HEK293T (cell line): ENCODE measurements around the gene GPC2.
A peak's percentile ranks its signal among the peaks of the same experiment; 100 is the strongest.

Source experiments
- CTCF ChIA-PET: fragments of 350-600 bp; formaldehyde crosslinking; extraction: SDS; loops from one replicate; lab custom pipeline; 2021; ENCODE audit warnings: antibody characterized with exemption, inconsistent platforms; lab: Yijun Ruan, JAX
- POLR2A ChIA-PET: fragments of 350-600 bp; formaldehyde crosslinking; extraction: SDS; loops from one replicate; lab custom pipeline; 2020; ENCODE audit warnings: antibody characterized with exemption, inconsistent platforms; lab: Yijun Ruan, JAX
- DNase-seq: peaks from one replicate; pipeline ENCODE4 v3.0.0; 2012; ENCODE audit warnings: mixed read lengths; ENCODE audit errors: extremely low spot score
- ARNT ChIP-seq: fragments of 450-650 bp; IDR thresholded peaks from 2 replicates; pipeline ENCODE4 v1.6.1; 2017; ENCODE audit warnings: mild to moderate bottlenecking
- BHLHE40 ChIP-seq: fragments of 450-650 bp; IDR thresholded peaks from 2 replicates; pipeline ENCODE4 v1.6.1; 2016; ENCODE audit warnings: mild to moderate bottlenecking, moderate library complexity, borderline replicate concordance
- CTBP1 ChIP-seq: fragments of 450-650 bp; IDR thresholded peaks from 2 replicates; pipeline ENCODE4 v1.6.1; 2016; ENCODE audit warnings: borderline replicate concordance
- ELF4 ChIP-seq: fragments of 450-650 bp; IDR thresholded peaks from 2 replicates; pipeline ENCODE4 v1.6.1; 2017; ENCODE audit warnings: antibody characterized with exemption
- FOXA1 ChIP-seq: fragments of 450-650 bp; IDR thresholded peaks from 2 replicates; pipeline ENCODE4 v1.6.1; 2016; ENCODE audit warnings: mild to moderate bottlenecking
- FOXK2 ChIP-seq: fragments of 450-650 bp; IDR thresholded peaks from 2 replicates; pipeline ENCODE4 v1.6.1; 2016; ENCODE audit warnings: mild to moderate bottlenecking
- FOXM1 ChIP-seq: fragments of 450-650 bp; IDR thresholded peaks from 2 replicates; pipeline ENCODE4 v1.6.1; 2017; ENCODE audit warnings: mild to moderate bottlenecking, borderline replicate concordance
- HDGF ChIP-seq: fragments of 450-650 bp; IDR thresholded peaks from 2 replicates; pipeline ENCODE4 v1.6.1; 2017; ENCODE audit warnings: antibody characterized with exemption, borderline replicate concordance
- L3MBTL2 ChIP-seq: fragments of 450-650 bp; conservative IDR thresholded peaks from 2 replicates; pipeline ENCODE4 v1.6.1; 2016; ENCODE audit warnings: mild to moderate bottlenecking
- NFRKB ChIP-seq: fragments of 450-650 bp; IDR thresholded peaks from 2 replicates; pipeline ENCODE4 v1.6.1; 2016; ENCODE audit warnings: mild to moderate bottlenecking, moderate library complexity
- SP1 ChIP-seq: fragments of 450-650 bp; IDR thresholded peaks from 2 replicates; pipeline ENCODE4 v1.6.1; 2017
- TARDBP ChIP-seq: fragments of 450-650 bp; IDR thresholded peaks from 2 replicates; pipeline ENCODE4 v1.6.1; 2016
- ZNF384 ChIP-seq: fragments of 450-650 bp; IDR thresholded peaks from 2 replicates; pipeline ENCODE4 v1.6.1; 2016
- TF ChIP-seq, protein P1 (sequence below): fragments of 450-650 bp; IDR thresholded peaks from 2 replicates; pipeline ENCODE4 v1.6.1; 2016

The GPC2 gene

DNA sequence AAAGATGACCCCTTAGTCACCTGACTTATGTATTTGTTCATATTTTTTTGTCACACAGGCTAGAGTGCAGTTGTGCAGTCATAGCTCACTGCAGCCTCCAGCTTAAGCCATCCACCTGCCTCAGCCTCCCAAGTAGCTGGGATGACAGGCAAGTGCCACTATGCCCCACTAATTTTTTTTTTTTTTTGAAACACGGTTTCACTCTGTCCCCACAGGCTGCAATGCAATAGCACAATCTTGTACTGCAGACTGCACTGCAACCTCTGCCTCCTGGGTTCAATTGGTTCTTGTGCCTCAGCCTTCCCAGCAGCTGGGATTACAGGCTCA lies 48.6 kb downstream of the GPC2 start:
- TF ChIP-seq ELF4 (no peak), SP1 (no peak), HDGF (no peak), FOXK2 (no peak)
- ChIA-PET POLR2A (interaction anchor here (0.6 to 2.7 kb wide), 10 partner anchors 12 to 149 kb away, joined by 3 to 16 read pairs (median 4); partner anchors contain the start of genes AP4M1, LAMTOR4, MCM7 and ZKSCAN1), CTCF (interaction anchor here (0.6 kb wide), 1 partner anchor 46 kb away, joined by 3 read pairs; no protein-coding TSS in a partner anchor)
- no peak for DNase-seq

DNA sequence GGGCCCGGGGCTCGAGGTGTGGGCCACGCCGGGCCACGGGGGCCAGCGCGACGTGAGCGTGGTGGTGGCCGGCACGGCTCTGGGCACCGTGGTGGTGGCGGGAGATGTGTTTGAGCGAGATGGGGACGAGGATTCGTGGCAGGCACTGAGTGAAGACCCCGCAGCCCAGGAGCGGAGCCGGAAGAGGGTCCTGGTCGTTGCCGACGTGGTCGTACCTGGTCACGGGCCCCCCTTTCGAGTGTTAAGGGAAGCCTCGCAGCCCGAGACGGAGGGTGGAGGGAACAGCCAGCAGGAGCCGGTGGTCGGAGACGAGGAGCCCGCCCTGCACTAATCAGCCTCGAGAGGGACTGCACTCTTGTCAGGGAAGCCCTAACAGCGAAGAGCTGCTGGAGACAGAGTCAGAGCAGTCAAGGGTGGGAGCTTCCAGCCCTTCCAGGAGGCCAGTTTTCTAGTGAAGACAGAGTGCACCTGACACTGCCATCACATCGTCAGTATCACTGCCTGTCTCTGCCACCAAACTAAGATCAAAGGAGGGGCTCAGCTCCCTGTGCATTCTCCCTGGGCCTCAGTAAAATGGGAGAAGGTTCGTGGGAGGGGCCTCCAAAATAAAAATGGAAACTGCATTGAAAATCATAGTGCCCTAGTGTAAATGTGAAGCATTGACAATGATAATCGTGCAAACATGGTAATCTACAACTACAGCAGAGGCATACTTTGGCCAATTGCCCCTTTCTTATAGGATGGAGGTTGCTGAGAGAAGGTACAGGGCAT lies 49.1 kb downstream of the GPC2 start:
- POLR2A ChIA-PET, result interaction anchor here (0.6 to 1.9 kb wide), 9 partner anchors 13 to 148 kb away, joined by 3 to 14 read pairs (median 3); partner anchors contain the start of genes AP4M1, LAMTOR4, MCM7 and ZKSCAN1
- TF ChIP-seq NFRKB (no peak), SP1 (no peak), BHLHE40 (no peak), L3MBTL2 (no peak), FOXA1 (no peak), TARDBP (no peak), ARNT (no peak), FOXK2 (no peak), FOXM1 (no peak)
- TF ChIP-seq, protein P1, sequence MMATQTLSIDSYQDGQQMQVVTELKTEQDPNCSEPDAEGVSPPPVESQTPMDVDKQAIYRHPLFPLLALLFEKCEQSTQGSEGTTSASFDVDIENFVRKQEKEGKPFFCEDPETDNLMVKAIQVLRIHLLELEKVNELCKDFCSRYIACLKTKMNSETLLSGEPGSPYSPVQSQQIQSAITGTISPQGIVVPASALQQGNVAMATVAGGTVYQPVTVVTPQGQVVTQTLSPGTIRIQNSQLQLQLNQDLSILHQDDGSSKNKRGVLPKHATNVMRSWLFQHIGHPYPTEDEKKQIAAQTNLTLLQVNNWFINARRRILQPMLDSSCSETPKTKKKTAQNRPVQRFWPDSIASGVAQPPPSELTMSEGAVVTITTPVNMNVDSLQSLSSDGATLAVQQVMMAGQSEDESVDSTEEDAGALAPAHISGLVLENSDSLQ, result no peak
- peak; percentile 35 for DNase-seq
- CTCF ChIA-PET, result interaction anchor here (0.6 kb wide), 1 partner anchor 45 kb away, joined by 3 read pairs; no protein-coding TSS in a partner anchor

DNA sequence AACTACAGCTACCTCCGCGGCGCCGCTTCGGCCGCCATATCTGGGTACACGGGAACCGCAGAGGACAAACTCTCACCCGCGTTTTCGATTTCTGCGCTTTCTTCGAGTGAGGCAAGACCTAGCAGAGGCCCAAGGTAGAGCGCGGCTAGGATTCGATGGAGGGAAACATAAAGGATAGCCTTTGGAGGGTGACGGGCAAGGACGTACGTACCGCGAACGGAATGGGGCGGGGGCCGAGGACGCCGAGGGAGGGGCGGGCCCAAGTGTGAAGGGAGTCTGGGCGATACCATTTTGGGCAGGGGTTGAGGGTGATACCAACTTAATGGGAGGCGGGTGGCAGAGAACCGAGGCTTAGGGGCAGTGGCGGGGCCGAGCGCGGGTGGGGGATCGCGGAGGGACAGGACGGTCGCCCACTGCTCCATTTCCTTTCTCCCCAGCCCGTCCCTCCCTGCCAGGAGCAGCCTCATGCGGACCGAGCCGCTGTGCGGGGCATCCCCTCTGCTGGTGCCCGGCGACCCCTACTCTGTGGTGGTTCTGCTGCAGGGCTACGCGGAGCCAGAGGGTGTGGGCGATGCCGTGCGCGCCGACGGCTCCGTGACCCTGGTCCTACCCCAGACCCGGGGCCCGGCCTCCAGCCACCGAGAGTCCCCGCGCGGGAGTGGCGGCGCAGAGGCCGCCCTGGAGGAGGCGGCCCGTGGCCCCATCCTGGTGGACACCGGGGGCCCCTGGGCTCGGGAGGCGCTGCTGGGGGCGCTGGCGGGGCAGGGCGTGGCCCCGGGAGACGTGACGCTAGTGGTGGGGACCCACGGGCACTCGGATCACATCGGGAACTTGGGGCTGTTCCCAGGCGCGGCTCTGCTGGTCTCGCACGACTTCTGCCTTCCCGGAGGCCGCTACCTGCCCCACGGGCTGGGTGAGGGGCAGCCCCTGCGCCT lies 50.0 kb downstream of the GPC2 start, which contains the start of gene MBLAC1:
MBLAC1 (plus strand) TSS at position 37 of the 935 bp plus-strand sequence; CDS start at position 466, 429 bp downstream.
- ChIA-PET CTCF (interaction anchor here (1.7 kb wide), 1 partner anchor 148 kb away, joined by 3 read pairs; no protein-coding TSS in a partner anchor), POLR2A (interaction anchor here (0.6 to 6.0 kb wide), 15 partner anchors 11 to 301 kb away, joined by 3 to 80 read pairs (median 4); partner anchors contain the start of genes AP4M1, GJC3, MCM7 and TRIM4)
- TF ChIP-seq FOXA1 (no peak), L3MBTL2 (peak; percentile 82), BHLHE40 (peak; percentile 74; the same call in 1 of the 2 replicates)
- peak; percentile 84 for DNase-seq

GRCh38 chr7:100126239-100126930 lies 50.8 kb downstream of the GPC2 start:
- no peak for DNase-seq
- ChIA-PET CTCF (interaction anchor here (1.7 kb wide), 1 partner anchor 147 kb away, joined by 3 read pairs; no protein-coding TSS in a partner anchor), POLR2A (interaction anchor here (0.6 to 6.0 kb wide), 13 partner anchors 12 to 301 kb away, joined by 3 to 80 read pairs (median 3); partner anchors contain the start of genes AP4M1, GJC3, MCM7 and TRIM4)
- TF ChIP-seq ARNT (no peak), FOXK2 (no peak), FOXM1 (no peak)

DNA sequence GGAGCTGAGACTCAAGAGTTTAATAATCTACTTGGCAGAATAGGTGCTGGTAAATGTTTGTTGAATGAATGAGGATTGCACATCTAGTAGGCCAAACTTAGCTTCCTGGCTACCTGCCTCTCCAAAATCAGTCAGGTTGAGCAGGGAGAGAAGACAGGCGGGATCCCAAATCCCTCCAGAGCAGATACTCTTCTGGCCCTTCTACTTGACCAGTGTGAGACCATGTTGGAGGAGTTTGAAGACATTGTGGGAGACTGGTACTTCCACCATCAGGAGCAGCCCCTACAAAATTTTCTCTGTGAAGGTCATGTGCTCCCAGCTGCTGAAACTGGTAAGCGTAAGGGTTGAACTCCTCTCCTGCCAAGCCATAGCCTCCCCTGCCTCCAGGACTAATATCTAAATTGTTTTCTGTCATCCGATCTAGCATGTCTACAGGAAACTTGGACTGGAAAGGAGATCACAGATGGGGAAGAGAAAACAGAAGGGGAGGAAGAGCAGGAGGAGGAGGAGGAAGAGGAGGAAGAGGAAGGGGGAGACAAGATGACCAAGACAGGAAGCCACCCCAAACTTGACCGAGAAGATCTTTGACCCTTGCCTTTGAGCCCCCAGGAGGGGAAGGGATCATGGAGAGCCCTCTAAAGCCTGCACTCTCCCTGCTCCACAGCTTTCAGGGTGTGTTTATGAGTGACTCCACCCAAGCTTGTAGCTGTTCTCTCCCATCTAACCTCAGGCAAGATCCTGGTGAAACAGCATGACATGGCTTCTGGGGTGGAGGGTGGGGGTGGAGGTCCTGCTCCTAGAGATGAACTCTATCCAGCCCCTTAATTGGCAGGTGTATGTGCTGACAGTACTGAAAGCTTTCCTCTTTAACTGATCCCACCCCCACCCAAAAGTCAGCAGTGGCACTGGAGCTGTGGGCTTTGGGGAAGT lies 52.6 kb downstream of the GPC2 start:
- ChIA-PET CTCF (interaction anchor here (1.0 kb wide), 1 partner anchor 17 kb away, joined by 3 read pairs; no protein-coding TSS in a partner anchor), POLR2A (interaction anchor here (0.6 to 6.0 kb wide), 5 partner anchors 17 to 42 kb away, joined by 3 to 80 read pairs (median 4); partner anchors contain the start of genes AP4M1 and MCM7)
- DNase-seq, result no peak
- TF ChIP-seq HDGF, result no peak
- TF ChIP-seq CTBP1, result no peak
- no peak for TF ChIP-seq ARNT
- TF ChIP-seq TARDBP, result no peak
- TF ChIP-seq BHLHE40, result no peak
- no peak for TF ChIP-seq ELF4
- TF ChIP-seq L3MBTL2, result no peak
- TF ChIP-seq, protein P1, result no peak
- TF ChIP-seq FOXK2, result no peak
- no peak for TF ChIP-seq ZNF384
- TF ChIP-seq FOXA1, result no peak
- no peak for TF ChIP-seq SP1
- no peak for TF ChIP-seq NFRKB
